ENCODE data around the gene CFTR.

Gene CFTR

GRCh38 chr7:117478836-117479224, 995 bp upstream of the CFTR start:
- Histone ChIP-seq H3F3A (ENCODE audit: low read depth) (no peaks in the 10 kb centered on the region), H3K4me2 (ENCODE audit: low read depth, low read length, poor library complexity, severe bottlenecking) (no peak overlapping the region), H3K27me3 (ENCODE audit: insufficient read depth, low read length, poor library complexity, severe bottlenecking) (no peaks in the 10 kb centered on the region), H3K4me1 (ENCODE audit: insufficient read depth, low read length, poor library complexity, severe bottlenecking) (no peaks in the 10 kb centered on the region), H3K4me3 (ENCODE audit: low read length, poor library complexity, severe bottlenecking) (no peak overlapping the region), H3K36me3 (ENCODE audit: insufficient read depth, low read length) (no peaks in the 10 kb centered on the region), H3K9ac (ENCODE audit: low read depth, low read length, poor library complexity, severe bottlenecking) (no peak overlapping the region), H4K20me1 (ENCODE audit: insufficient read depth, low read length, poor library complexity, severe bottlenecking) (no peaks in the 10 kb centered on the region), H2AFZ (ENCODE audit: low read length) (no peak overlapping the region), H3K9me2 (replicated peaks; ENCODE audit: low read depth, low read length) (no peaks in the 10 kb centered on the region), H3K79me2 (ENCODE audit: insufficient read depth, low read length) (no peaks in the 10 kb centered on the region), H3K9me3 (ENCODE audit: insufficient read depth, low read depth, low read length) (no peaks in the 10 kb centered on the region)
- TF ChIP-seq EZH2phosphoT487 (IDR thresholded peaks at IDR 0.05; ENCODE audit: borderline replicate concordance): no peak
- no peak for TF ChIP-seq CTCF (conservative IDR thresholded peaks at IDR 0.05; ENCODE audit: low read length)

DNA sequence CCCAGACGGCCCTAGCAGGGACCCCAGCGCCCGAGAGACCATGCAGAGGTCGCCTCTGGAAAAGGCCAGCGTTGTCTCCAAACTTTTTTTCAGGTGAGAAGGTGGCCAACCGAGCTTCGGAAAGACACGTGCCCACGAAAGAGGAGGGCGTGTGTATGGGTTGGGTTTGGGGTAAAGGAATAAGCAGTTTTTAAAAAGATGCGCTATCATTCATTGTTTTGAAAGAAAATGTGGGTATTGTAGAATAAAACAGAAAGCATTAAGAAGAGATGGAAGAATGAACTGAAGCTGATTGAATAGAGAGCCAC, 184 bp downstream of the CFTR start:
- H3K79me2 ChIP-seq (ENCODE audit: insufficient read depth, low read length): no peaks in the 10 kb centered on the region
- no peak overlapping the region for H2AFZ ChIP-seq (ENCODE audit: low read length)
- TF ChIP-seq CTCF (conservative IDR thresholded peaks at IDR 0.05; ENCODE audit: low read length) (no peak), EZH2phosphoT487 (IDR thresholded peaks at IDR 0.05; ENCODE audit: borderline replicate concordance) (no peak)
- H3K4me1 ChIP-seq (ENCODE audit: insufficient read depth, low read length, poor library complexity, severe bottlenecking): peaks cover 3% of the 10 kb centered on the region
- H3K9me2 ChIP-seq (replicated peaks; ENCODE audit: low read depth, low read length): no peaks in the 10 kb centered on the region
- no peaks in the 10 kb centered on the region for H3K9me3 ChIP-seq (ENCODE audit: insufficient read depth, low read depth, low read length)
- no peak overlapping the region for H3K9ac ChIP-seq (ENCODE audit: low read depth, low read length, poor library complexity, severe bottlenecking)
- no peaks in the 10 kb centered on the region for H3K36me3 ChIP-seq (ENCODE audit: insufficient read depth, low read length)
- H3K4me2 ChIP-seq (ENCODE audit: low read depth, low read length, poor library complexity, severe bottlenecking): no peak overlapping the region
- H4K20me1 ChIP-seq (ENCODE audit: insufficient read depth, low read length, poor library complexity, severe bottlenecking): no peaks in the 10 kb centered on the region
- H3K27me3 ChIP-seq (ENCODE audit: insufficient read depth, low read length, poor library complexity, severe bottlenecking): no peaks in the 10 kb centered on the region
- H3K4me3 ChIP-seq (ENCODE audit: low read length, poor library complexity, severe bottlenecking): no peak overlapping the region
- H3F3A ChIP-seq (ENCODE audit: low read depth): no peaks in the 10 kb centered on the region

DNA sequence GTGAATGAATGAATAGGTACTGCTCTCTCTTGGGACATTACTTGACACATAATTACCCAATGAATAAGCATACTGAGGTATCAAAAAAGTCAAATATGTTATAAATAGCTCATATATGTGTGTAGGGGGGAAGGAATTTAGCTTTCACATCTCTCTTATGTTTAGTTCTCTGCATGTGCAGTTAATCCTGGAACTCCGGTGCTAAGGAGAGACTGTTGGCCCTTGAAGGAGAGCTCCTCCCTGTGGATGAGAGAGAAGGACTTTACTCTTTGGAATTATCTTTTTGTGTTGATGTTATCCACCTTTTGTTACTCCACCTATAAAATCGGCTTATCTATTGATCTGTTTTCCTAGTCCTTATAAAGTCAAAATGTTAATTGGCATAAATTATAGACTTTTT, 1.2 kb downstream of the CFTR start:
- TF ChIP-seq CTCF (conservative IDR thresholded peaks at IDR 0.05; ENCODE audit: low read length): no peak
- TF ChIP-seq EZH2phosphoT487 (IDR thresholded peaks at IDR 0.05; ENCODE audit: borderline replicate concordance): no peak
- H3K9me3 ChIP-seq (ENCODE audit: insufficient read depth, low read depth, low read length): no peaks in the 10 kb centered on the region
- no peaks in the 10 kb centered on the region for H3K36me3 ChIP-seq (ENCODE audit: insufficient read depth, low read length)
- H2AFZ ChIP-seq (ENCODE audit: low read length): no peak overlapping the region
- no peak overlapping the region for H3K4me3 ChIP-seq (ENCODE audit: low read length, poor library complexity, severe bottlenecking)
- H3K4me1 ChIP-seq (ENCODE audit: insufficient read depth, low read length, poor library complexity, severe bottlenecking): peaks cover 12% of the 10 kb centered on the region
- H3K4me2 ChIP-seq (ENCODE audit: low read depth, low read length, poor library complexity, severe bottlenecking): no peak overlapping the region
- no peaks in the 10 kb centered on the region; the same call in 1 of the 2 replicates for H3F3A ChIP-seq (ENCODE audit: low read depth)
- no peaks in the 10 kb centered on the region for H3K79me2 ChIP-seq (ENCODE audit: insufficient read depth, low read length)
- H3K9me2 ChIP-seq (replicated peaks; ENCODE audit: low read depth, low read length): no peaks in the 10 kb centered on the region
- no peak overlapping the region for H3K9ac ChIP-seq (ENCODE audit: low read depth, low read length, poor library complexity, severe bottlenecking)
- H4K20me1 ChIP-seq (ENCODE audit: insufficient read depth, low read length, poor library complexity, severe bottlenecking): no peaks in the 10 kb centered on the region
- H3K27me3 ChIP-seq (ENCODE audit: insufficient read depth, low read length, poor library complexity, severe bottlenecking): no peaks in the 10 kb centered on the region
